Upper lobe of left lung (tissue), 4 donors: Measurements from ENCODE around the gene SPOCK1.

ENCODE experiments used
- EP300 ChIP-seq, 4 donors: sonication (generic); formaldehyde crosslinking; IDR thresholded peaks; one replicate each; pipeline ENCODE4 v1.5.1; 2017; ENCODE audit warnings: antibody characterized with exemption in 4 of 4, control low read depth in 2 of 4
- POLR2A ChIP-seq, 4 donors: fragments of 450-650 bp; IDR thresholded peaks; one replicate each; pipeline ENCODE4 v1.5.1; 2016 to 2017; ENCODE audit warnings: antibody characterized with exemption in 4 of 4, mild to moderate bottlenecking in 2 of 4
- POLR2AphosphoS5 ChIP-seq, 2 donors: sonication (generic); formaldehyde crosslinking; IDR thresholded peaks; one replicate each; pipeline ENCODE4 v1.5.1; 2017; ENCODE audit warnings: antibody characterized with exemption in 2 of 2
- TF ChIP-seq, protein P1 (sequence below), 6 experiments: fragments of 450-650 bp in 4 of 6; fragments of 200-600 bp in 2 of 6; sonication (generic) in 2 of 6; IDR thresholded peaks; one replicate each; pipeline ENCODE4 v1.5.1; 2016 to 2019; ENCODE audit warnings: antibody characterized with exemption in 6 of 6

GRCh38 chr5:137071931-137072330, 427.2 kb downstream of the SPOCK1 start:
- no peak for TF ChIP-seq POLR2A (IDR thresholded peaks at IDR 0.05)
- TF ChIP-seq, protein P1, sequence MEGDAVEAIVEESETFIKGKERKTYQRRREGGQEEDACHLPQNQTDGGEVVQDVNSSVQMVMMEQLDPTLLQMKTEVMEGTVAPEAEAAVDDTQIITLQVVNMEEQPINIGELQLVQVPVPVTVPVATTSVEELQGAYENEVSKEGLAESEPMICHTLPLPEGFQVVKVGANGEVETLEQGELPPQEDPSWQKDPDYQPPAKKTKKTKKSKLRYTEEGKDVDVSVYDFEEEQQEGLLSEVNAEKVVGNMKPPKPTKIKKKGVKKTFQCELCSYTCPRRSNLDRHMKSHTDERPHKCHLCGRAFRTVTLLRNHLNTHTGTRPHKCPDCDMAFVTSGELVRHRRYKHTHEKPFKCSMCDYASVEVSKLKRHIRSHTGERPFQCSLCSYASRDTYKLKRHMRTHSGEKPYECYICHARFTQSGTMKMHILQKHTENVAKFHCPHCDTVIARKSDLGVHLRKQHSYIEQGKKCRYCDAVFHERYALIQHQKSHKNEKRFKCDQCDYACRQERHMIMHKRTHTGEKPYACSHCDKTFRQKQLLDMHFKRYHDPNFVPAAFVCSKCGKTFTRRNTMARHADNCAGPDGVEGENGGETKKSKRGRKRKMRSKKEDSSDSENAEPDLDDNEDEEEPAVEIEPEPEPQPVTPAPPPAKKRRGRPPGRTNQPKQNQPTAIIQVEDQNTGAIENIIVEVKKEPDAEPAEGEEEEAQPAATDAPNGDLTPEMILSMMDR (IDR thresholded peaks at IDR 0.05) = no peak
- TF ChIP-seq POLR2AphosphoS5 (IDR thresholded peaks at IDR 0.05) = no peak
- TF ChIP-seq EP300 (IDR thresholded peaks at IDR 0.05) = no peak
